ENCODE results near the gene EIF3A.

GRCh38 chr10:119005362-119006043 lies 75.1 kb downstream of the EIF3A start:
- TF ChIP-seq EZH2phosphoT487 (conservative IDR thresholded peaks at IDR 0.05; ENCODE audit: low read length) (no peak), CTCF (IDR thresholded peaks at IDR 0.05; ENCODE audit: insufficient read depth, low read length, poor library complexity, severe bottlenecking) (no peak)
